Endothelial cell (in vitro differentiated cells): ENCODE measurements around the gene PRMT5. TPM values are rescaled to one million over a fixed set of nuclear protein-coding genes. Genes with fewer than 3 reads are reported as not detected.

Source experiments
- DNase-seq: peaks from one replicate; pipeline ENCODE4 v3.0.0; 2021; ENCODE audit warnings: low spot score
- H3K27ac Mint-ChIP-seq: one replicate; pipeline ENCODE4 v1.8.0; 2021; ENCODE audit warnings: mixed read lengths, inconsistent platforms; ENCODE audit not compliant: unreplicated experiment
- H3K27me3 Mint-ChIP-seq: one replicate; pipeline ENCODE4 v1.8.0; 2021; ENCODE audit warnings: mild to moderate bottlenecking, moderate library complexity, mixed read lengths, inconsistent platforms; ENCODE audit not compliant: unreplicated experiment
- H3K36me3 Mint-ChIP-seq: one replicate; pipeline ENCODE4 v1.8.0; 2021; ENCODE audit warnings: mild to moderate bottlenecking, low read depth, mixed read lengths, inconsistent platforms; ENCODE audit not compliant: unreplicated experiment
- H3K4me1 Mint-ChIP-seq: one replicate; pipeline ENCODE4 v1.8.0; 2021; ENCODE audit warnings: mild to moderate bottlenecking, mixed read lengths, inconsistent platforms; ENCODE audit not compliant: unreplicated experiment
- H3K4me3 Mint-ChIP-seq: one replicate; pipeline ENCODE4 v1.8.0; 2021; ENCODE audit warnings: mild to moderate bottlenecking, mixed read lengths, inconsistent platforms; ENCODE audit not compliant: unreplicated experiment
- H3K9me3 Mint-ChIP-seq: one replicate; pipeline ENCODE4 v1.8.0; 2021; ENCODE audit warnings: mixed read lengths, inconsistent platforms; ENCODE audit not compliant: unreplicated experiment
- CTCF ChIP-seq: fragments of 200-600 bp; sonication (generic); IDR thresholded peaks from one replicate; pipeline ENCODE4 v1.5.0; 2021; ENCODE audit warnings: antibody characterized with exemption; ENCODE audit not compliant: unreplicated experiment
- total RNA-seq: library from RNA; stranded (reverse); fragmentation: NEBNext Ultra II Directional; extraction: Animal tissue kit (Norgen Biotek cat#: 25700); gene quantifications from one replicate; pipeline ENCODE4 v1.2.1, GENCODE V29; 2021; ENCODE audit not compliant: unreplicated experiment

The PRMT5 gene
- total RNA-seq, 1 donor from 2014 or later: 57.9 TPM

GRCh38 chr14:22884076-22884737 is 45.0 kb downstream of the PRMT5 start:
- Mint-ChIP-seq H3K36me3 (peaks cover 10% of the 10 kb centered on the region), H3K4me1 (peaks cover 43% of the 10 kb centered on the region), H3K9me3 (no peaks in the 10 kb centered on the region), H3K27ac (peak overlapping the region; percentile 32), H3K4me3 (no peak overlapping the region), H3K27me3 (peaks cover 30% of the 10 kb centered on the region)
- no peak for DNase-seq
- TF ChIP-seq CTCF: no peak

GRCh38 chr14:22883173-22883976 is 45.8 kb downstream of the PRMT5 start, which contains the start of gene REM2:
TSS of gene REM2 (plus strand) at chr14:22883222. CDS start at chr14:22883288, 66 bp downstream.
- Mint-ChIP-seq H3K4me3 (peak within 1 kb of the TSS; percentile 56), H3K27me3 (peaks cover 30% of the 10 kb centered on the region), H3K36me3 (peaks cover 18% of the 10 kb centered on the region), H3K27ac (peak within 1 kb of the TSS; percentile 70), H3K9me3 (no peaks in the 10 kb centered on the region), H3K4me1 (peaks cover 43% of the 10 kb centered on the region)
- no peak for TF ChIP-seq CTCF
- no peak for DNase-seq

GRCh38 chr14:22882529-22883172 is 46.5 kb downstream of the PRMT5 start:
- TF ChIP-seq CTCF: no peak
- H3K4me3 Mint-ChIP-seq: no peak overlapping the region
- no peaks in the 10 kb centered on the region for H3K9me3 Mint-ChIP-seq
- DNase-seq: peak; percentile 24
- H3K36me3 Mint-ChIP-seq: peaks cover 26% of the 10 kb centered on the region
- H3K27ac Mint-ChIP-seq: peak overlapping the region; percentile 41
- H3K27me3 Mint-ChIP-seq: peaks cover 32% of the 10 kb centered on the region
- peaks cover 39% of the 10 kb centered on the region for H3K4me1 Mint-ChIP-seq

- peak overlapping the region; percentile 2 for H3K4me3 Mint-ChIP-seq
- H3K4me1 Mint-ChIP-seq: peaks cover 34% of the 10 kb centered on the region
- H3K27me3 Mint-ChIP-seq: peaks cover 27% of the 10 kb centered on the region
- DNase-seq: no peak
- peak overlapping the region; percentile 10 for H3K27ac Mint-ChIP-seq
- peaks cover 25% of the 10 kb centered on the region for H3K36me3 Mint-ChIP-seq
- no peak for TF ChIP-seq CTCF
- no peaks in the 10 kb centered on the region for H3K9me3 Mint-ChIP-seq
These were observed 47.1 kb downstream of the PRMT5 start for GRCh38 chr14:22882064-22882463.
